Fibroblast of lung (primary cell): ENCODE results near the gene FGF22.

ENCODE experiments used
- CTCF ChIP-seq, 2 donors: IDR thresholded peaks in 1 of 2; conservative IDR thresholded peaks in 1 of 2; 1 replicate in 1 of 2; 2 replicates in 1 of 2; pipeline ENCODE4 v1.5.1; 2011 to 2012; ENCODE audit warnings: low read length in 2 of 2, control low read depth in 1 of 2, inconsistent platforms in 1 of 2, low read depth in 1 of 2, mild to moderate bottlenecking in 1 of 2
- EZH2 ChIP-seq: IDR thresholded peaks from 2 replicates; pipeline ENCODE4 v1.5.1; 2012; ENCODE audit warnings: low read length, control low read depth, mild to moderate bottlenecking; ENCODE audit errors: missing control alignments

- no peak for TF ChIP-seq CTCF (conservative IDR thresholded peaks at IDR 0.05 in 1 of 2, IDR thresholded peaks at IDR 0.05 in 1 of 2; ENCODE audit: low read depth in 1 of 2, low read length in 2 of 2)
- TF ChIP-seq EZH2: no peak
These were observed 46.2 kb upstream of the FGF22 start for GRCh38 chr19:593505-593904.
